ENCODE data around the gene TSC22D3.

TSC22D3 gene

GRCh38 chrX:107730298-107730655 is 45.3 kb downstream of the TSC22D3 start:
- no peak for DNase-seq

GRCh38 chrX:107729558-107730297 is 45.9 kb downstream of the TSC22D3 start:
- no peak for DNase-seq

DNA sequence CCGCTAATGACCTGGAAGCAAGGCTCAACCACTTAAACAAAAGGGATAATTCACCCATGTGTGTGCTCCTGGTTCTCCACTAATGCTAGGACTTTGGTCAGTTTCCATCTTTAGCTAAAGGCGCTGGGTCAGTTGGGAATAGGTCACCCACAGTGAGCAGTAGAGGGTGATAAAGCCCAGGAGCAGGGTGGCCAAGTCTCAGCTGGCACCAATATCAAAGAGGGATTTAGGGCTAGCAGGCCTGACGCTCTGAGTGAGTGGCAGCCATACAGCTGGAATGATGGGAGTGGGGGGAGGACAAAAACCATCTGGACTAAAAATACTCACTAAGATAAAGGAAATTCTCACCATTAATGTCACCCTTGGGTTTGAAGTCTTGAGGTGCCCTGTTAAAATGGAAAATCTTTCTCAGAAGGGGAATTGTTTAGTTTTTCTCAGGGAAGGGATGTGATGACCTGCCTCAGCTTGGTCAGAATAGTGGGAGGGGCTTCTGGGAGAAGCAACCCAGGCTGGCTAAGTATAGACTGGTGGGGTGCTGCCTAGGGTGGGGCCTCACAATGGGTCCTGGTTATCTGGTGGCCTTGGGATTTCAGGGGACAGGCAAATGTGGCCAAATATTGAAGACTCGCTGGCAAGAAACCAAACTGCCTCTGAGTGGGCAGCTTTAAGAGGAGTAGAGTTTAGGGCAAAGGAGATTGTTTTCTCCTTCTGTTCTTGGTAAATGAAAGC is 47.1 kb downstream of the TSC22D3 start:
- DNase-seq, result no peak

- DNase-seq, result no peak
Measured at GRCh38 chrX:107726816-107727534, 48.6 kb downstream of the TSC22D3 start.

DNA sequence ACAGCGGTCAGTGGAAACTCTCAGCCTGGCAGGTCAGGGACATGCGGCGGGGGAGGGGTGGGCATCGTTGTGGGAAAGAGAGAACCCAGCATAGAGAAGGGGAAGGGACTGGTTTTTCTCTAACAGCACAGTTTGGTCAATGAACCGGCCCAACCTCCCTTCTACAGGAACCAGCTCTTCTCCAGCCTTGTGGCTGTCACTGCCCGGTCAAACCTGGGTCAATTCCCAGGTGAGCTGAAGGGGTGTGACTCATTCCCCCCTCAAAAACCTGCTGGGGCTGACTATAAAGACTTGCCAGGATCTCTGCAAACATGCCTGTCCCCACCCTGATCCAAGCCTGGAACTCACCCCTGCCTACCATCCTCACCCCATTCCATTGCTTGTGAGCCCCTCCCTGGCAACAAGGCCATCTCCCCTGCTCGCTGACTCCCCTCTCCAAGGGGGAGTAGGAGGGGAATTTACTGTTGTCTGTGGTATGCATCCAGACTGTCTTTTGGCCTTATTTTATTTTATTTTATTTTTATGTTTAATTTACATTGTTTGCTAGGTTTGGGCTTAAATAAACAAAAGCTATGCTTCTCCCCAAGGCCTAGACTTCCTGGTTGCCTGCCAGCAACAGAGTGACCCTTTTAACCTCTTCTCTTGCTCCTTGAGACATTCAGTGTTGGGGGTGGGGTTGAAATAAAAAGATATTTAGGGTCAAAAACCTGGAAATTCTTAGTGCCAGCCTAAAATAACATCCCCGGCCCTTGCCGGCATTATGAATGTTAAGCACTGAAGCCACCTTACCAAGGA is 49.6 kb downstream of the TSC22D3 start:
- DNase-seq, result no peak

- no peak for DNase-seq
Measured at GRCh38 chrX:107724653-107725052, 50.9 kb downstream of the TSC22D3 start.

GRCh38 chrX:107723511-107723910 is 52.1 kb downstream of the TSC22D3 start:
- DNase-seq, result no peak

DNA sequence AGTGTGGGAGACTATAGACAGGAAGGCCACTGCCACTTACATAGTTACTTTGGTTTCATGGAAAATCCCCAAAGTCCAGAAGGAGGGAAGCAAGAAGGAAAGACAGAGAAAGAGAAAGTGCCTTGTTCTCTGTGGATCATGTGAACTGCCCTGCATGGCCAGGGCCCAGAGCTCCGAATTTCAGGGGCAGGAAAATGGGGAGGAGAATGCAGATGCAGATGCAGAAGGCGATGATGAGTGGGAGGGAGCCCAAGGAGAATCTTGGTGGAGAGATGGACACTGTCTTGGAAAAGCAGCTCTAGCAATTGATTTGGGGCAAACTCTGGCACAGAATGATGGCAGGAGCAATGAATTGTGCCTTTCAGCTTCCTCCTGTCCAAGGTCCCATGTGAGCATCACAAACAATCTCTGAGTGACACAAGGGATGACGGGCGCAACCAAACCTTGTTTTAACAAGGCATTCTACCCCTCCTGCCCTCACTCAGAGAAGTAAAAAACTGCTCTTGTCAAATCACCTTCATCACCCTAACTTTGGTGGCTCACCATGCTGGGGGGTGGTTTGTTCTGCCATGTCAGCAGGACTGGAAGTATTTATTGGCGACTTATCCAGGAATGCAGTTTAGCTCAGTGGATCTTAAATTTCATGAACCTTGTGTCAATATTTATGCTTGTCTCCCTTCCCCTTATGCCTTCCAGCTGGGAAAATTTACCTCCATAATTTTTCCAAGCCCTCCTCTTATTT is 53.5 kb downstream of the TSC22D3 start:
- DNase-seq, result no peak

DNA sequence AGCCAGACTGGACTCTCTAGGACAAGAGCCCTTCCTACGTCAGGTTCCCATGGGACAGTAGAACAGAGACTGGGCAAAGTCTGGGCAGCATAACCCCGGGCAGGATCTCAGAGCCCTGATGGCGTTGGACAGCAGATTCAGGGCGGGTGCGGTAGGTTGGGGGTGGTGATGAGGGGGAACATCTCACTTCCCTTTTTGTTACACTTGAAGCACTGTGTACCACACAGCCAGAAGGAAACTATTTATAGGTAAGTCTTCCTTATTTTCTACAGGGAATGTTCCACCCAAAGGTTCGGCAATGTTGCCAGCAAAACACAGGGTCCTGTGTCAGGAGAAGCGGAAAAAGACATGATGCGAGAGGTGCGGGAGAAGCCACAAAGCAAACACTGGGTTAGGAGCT is 54.3 kb downstream of the TSC22D3 start:
- DNase-seq, result no peak

- peak; percentile 81 for DNase-seq
Measured at GRCh38 chrX:107718156-107718621, 57.4 kb downstream of the TSC22D3 start.

DNA sequence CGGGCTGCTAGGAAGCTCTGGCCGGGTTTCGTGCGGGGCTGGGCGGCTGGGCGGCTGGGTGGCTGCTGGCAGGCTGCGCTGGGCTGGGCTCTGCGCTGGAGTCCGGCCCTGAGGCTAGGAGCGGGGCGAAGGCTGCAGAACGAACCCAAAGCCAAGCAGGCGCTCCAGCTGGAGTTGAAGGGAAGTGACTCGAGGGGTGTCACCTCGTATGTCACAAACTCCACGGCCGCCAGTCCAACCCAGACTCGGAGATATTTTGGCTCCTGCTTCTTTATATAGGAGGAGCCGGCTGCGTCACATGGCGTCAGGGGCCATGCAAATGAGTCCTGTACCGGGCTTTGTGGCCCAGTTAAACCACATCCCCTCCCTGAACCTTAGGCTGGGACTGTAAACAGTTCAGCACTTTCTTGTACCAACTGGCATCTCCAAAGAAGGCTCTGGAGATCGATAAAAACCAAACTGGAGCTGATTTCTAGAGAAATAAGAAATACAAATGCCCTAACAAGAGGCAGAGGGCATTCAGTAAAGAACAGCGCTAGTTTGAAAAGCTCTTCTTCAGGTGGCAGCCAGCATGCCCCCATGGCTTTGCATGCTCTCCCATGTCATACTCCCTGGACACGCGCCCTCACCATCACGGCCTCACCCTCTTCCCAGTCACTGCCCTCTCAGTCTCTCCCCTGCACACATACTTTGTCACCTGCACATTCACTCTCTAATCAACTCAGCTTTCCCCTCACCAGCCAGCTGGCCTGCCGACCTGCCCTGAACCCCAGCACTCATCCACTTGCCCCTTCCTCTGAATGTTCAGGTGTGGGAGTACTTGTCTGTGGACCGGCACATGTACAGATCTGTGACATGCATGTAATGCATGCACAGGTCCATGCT is 58.5 kb downstream of the TSC22D3 start:
- DNase-seq, result peak; percentile 96

- DNase-seq, result peak; percentile 49
Measured at GRCh38 chrX:107716118-107716684, 59.4 kb downstream of the TSC22D3 start.

DNA sequence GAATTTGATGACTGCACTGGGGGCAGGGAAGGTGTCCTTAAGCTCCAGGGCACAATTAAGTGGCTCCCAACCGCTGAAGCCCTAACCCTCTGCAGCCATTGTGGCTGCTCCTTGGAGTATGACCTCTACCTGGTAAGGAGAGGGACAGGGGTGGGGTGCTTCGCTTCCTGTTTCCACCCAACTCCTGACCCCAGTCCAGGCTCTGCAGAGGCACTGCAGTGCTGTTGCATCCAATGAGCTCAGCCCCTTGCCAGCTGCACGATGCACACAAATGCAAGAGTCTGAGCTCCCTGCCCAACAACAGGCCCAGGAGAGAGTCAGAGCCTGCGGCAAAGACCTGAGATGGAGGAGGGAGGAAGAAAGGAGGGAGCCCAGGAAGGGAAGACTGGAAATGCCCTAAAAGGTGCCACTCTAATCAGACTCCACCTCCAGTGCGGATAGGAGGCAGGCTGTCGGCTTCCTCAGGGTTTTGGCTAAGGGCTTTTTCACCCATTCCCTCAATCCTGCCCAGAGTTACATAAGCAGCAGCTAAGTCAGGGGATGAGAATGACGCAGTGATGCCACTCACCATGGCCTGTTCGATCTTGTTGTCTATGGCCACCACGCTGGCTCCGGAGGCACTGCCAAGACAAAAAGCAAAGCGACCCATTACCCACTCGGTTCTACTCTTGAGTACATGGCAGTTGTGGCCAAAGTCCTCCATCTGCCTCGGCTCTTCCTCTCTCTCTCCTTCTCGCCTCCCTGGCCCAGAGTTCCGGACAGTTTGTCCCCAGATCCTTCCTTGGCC is 60.1 kb downstream of the TSC22D3 start:
- DNase-seq, result peak; percentile 45

GRCh38 chrX:107714206-107714891 is 61.2 kb downstream of the TSC22D3 start:
- DNase-seq, result peak; percentile 52

DNA sequence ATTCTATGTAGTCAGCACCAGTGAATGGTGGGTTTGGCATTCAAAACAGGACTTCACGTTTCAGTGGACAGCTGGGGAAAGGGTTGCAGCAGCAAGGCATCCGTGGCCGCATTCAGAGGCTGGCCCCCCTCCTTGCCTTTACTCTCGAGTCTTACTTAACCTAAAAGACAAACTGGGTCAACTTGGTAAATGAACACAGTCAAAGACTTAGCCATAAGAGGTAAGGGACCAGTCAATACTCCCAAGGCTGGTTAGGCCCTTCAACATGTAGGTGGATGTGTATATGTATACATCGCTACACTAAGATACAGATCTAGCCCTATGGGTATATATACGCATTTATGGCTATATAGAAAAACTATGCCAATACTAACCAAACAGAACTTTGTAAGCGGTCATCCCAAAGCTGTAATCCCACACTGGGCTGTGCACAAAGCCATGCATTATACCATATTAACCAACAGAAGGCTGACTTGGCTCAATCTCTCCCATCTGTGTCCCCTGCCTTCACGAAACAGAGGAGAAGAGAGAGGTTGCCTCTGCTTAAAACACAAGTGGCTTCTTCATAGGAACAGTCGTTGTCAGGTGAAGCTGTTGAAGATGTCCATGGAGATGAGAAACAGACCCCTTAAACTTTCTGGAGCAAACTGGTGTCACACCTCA is 61.9 kb downstream of the TSC22D3 start:
- peak; percentile 65 for DNase-seq

- DNase-seq, result no peak
Measured at GRCh38 chrX:107713203-107713542, 62.4 kb downstream of the TSC22D3 start.

DNA sequence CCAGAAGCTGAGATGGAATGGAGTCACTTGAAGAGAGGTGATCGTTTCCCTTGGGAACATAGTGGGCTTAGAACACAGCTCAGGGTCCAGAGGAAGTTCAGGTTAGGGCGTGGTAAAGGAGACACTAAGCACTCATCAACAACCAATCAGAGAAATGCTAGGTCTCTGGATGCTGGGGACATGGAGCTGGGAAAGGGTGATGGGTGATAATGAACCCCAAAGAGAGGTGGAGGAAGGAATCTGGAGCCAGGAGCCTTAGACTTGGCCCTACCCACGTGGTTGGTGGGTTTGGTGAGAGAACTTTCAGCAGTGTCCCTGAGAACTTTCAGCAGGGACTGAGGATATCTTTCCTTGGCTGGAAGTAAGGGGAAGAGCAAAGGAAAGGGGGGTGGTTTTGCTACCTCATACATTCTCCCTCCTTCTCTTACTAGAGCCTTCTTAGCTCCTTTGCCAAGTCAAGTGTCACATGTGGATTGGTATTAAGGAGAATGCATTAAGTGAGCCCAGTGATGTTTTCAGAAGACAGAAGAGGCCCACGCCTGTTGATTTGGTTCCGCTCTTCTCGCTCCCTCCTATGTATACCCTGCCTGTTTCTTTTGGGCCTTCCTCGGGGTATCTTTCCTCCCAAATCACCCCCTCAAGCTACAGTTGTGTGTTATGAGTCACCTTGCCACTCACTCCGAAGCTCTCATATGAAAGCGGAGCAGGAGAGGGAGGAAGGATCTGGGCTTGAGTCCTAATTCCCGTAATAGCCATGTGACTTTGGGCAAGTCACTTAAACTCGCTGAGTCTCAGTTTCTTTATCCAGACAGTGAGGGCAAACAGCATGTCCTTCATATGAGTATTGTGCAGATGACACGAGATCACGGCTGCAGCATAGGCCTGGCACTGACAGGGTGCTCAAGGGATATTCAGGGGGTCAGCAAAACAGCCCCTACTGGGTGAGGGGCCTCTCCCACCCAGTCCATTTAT is 63.1 kb downstream of the TSC22D3 start:
- peak; percentile 81 for DNase-seq

Measured in CD4-positive, alpha-beta T cell treated with Interleukin-21 for 1 hour (primary cell).